ENCODE data around the gene RGS3. TPM values are rescaled to one million over a fixed set of nuclear protein-coding genes. Genes with fewer than 3 reads are reported as not detected.

RGS3 gene
- total RNA-seq, 4 donors from 2014 or later: 11.0 to 18.8 (median 16.0) TPM

GRCh38 chr9:113495526-113495925 lies 32.0 kb downstream of the RGS3 start:
- TF ChIP-seq EP300 (IDR thresholded peaks at IDR 0.05) (no peak), POLR2AphosphoS5 (IDR thresholded peaks at IDR 0.05) (no peak), POLR2A (IDR thresholded peaks at IDR 0.05) (no peak), CTCF (IDR thresholded peaks at IDR 0.05) (no peak)
- no peaks in the 10 kb centered on the region for H3K36me3 ChIP-seq
- WGBS: 87% methylated on average over 3 of the region's 3 CpGs
- no peak for DNase-seq (ENCODE audit: low spot score in 2 of 2)
- no peak overlapping the region for H3K4me3 ChIP-seq
- no peaks in the 10 kb centered on the region for H3K27me3 ChIP-seq
- no peak overlapping the region for H3K27ac ChIP-seq
- H3K4me1 ChIP-seq: peaks cover 4% of the 10 kb centered on the region
- no peaks in the 10 kb centered on the region for H3K9me3 ChIP-seq

- DNase-seq (ENCODE audit: low spot score in 2 of 2): no peak
- 98% methylated on average over 9 of the region's 9 CpGs for WGBS
These were observed 33.5 kb downstream of the RGS3 start for GRCh38 chr9:113497051-113497450.

GRCh38 chr9:113499153-113499875 lies 35.8 kb downstream of the RGS3 start:
- DNase-seq (ENCODE audit: low spot score in 2 of 2): no peak
- 94% methylated on average over 10 of the region's 10 CpGs for WGBS
- TF ChIP-seq POLR2A (IDR thresholded peaks at IDR 0.05) (no peak), CTCF (IDR thresholded peaks at IDR 0.05) (no peak), POLR2AphosphoS5 (IDR thresholded peaks at IDR 0.05) (no peak), EP300 (IDR thresholded peaks at IDR 0.05) (no peak)
- no peaks in the 10 kb centered on the region for H3K9me3 ChIP-seq
- H3K4me3 ChIP-seq: no peak overlapping the region
- H3K27ac ChIP-seq: no peak overlapping the region
- H3K27me3 ChIP-seq: no peaks in the 10 kb centered on the region
- no peaks in the 10 kb centered on the region for H3K36me3 ChIP-seq
- H3K4me1 ChIP-seq: peaks cover 9% of the 10 kb centered on the region

More at GRCh38 chr9:113497051-113497450, 33.5 kb downstream of the RGS3 start:
- Histone ChIP-seq H3K9me3 (no peaks in the 10 kb centered on the region), H3K4me3 (no peak overlapping the region), H3K27me3 (no peaks in the 10 kb centered on the region), H3K4me1 (peaks cover 4% of the 10 kb centered on the region), H3K27ac (no peak overlapping the region), H3K36me3 (no peaks in the 10 kb centered on the region)
- TF ChIP-seq CTCF (IDR thresholded peaks at IDR 0.05) (no peak), EP300 (IDR thresholded peaks at IDR 0.05) (no peak)

- no peak overlapping the region for H3K27ac ChIP-seq
- H3K4me1 ChIP-seq: peaks cover 9% of the 10 kb centered on the region
These were observed 36.5 kb downstream of the RGS3 start for GRCh38 chr9:113499876-113500497.

More at GRCh38 chr9:113499876-113500497, 36.5 kb downstream of the RGS3 start:
- Histone ChIP-seq H3K27me3 (no peaks in the 10 kb centered on the region), H3K4me3 (no peak overlapping the region), H3K9me3 (no peaks in the 10 kb centered on the region), H3K36me3 (no peaks in the 10 kb centered on the region)
- DNase-seq (ENCODE audit: low spot score in 2 of 2): no peak
- TF ChIP-seq CTCF (IDR thresholded peaks at IDR 0.05): no peak
- no peak for TF ChIP-seq EP300 (IDR thresholded peaks at IDR 0.05)
- no peak for TF ChIP-seq POLR2A (IDR thresholded peaks at IDR 0.05)
- no peak for TF ChIP-seq POLR2AphosphoS5 (IDR thresholded peaks at IDR 0.05)
- 55% methylated on average over 2 of the region's 5 CpGs for WGBS
